AG10803 (cell line): ENCODE results near the gene CTNNA2.

ENCODE experiments used
- DNase-seq: peaks from one replicate; pipeline ENCODE4 v3.0.0; 2010; ENCODE audit warnings: low read depth
- H3K4me3 ChIP-seq: 2 replicates; pipeline ENCODE4 v1.5.1; 2011; ENCODE audit warnings: mild to moderate bottlenecking, low read length, control low read depth
- TF ChIP-seq, protein P1 (sequence below): conservative IDR thresholded peaks from 2 replicates; pipeline ENCODE4 v1.5.1; 2011; ENCODE audit warnings: mild to moderate bottlenecking, low read length, control low read depth, inconsistent platforms

Gene CTNNA2

DNA sequence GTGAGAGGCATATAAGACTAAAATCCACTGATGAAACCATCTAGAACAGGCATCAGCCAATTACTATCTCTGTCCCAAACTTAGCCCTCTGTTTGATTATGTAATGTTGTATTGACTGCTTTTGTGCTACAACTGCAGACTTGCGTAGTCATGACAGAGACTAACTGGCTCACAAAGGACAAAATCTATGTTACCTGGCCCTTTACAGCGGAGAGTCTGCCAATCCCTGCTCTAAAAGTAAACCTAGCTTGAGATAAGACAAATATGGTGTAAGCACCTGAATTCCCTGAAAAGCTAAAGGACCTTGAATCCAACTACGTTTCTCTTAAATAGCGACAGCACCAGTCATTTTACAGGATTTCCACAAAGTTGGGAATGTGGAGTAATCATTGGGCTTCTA is 894.5 kb downstream of the CTNNA2 start:
- H3K4me3 ChIP-seq, result no peak overlapping the region
- no peak for DNase-seq
- TF ChIP-seq, protein P1, sequence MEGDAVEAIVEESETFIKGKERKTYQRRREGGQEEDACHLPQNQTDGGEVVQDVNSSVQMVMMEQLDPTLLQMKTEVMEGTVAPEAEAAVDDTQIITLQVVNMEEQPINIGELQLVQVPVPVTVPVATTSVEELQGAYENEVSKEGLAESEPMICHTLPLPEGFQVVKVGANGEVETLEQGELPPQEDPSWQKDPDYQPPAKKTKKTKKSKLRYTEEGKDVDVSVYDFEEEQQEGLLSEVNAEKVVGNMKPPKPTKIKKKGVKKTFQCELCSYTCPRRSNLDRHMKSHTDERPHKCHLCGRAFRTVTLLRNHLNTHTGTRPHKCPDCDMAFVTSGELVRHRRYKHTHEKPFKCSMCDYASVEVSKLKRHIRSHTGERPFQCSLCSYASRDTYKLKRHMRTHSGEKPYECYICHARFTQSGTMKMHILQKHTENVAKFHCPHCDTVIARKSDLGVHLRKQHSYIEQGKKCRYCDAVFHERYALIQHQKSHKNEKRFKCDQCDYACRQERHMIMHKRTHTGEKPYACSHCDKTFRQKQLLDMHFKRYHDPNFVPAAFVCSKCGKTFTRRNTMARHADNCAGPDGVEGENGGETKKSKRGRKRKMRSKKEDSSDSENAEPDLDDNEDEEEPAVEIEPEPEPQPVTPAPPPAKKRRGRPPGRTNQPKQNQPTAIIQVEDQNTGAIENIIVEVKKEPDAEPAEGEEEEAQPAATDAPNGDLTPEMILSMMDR, result no peak

DNA sequence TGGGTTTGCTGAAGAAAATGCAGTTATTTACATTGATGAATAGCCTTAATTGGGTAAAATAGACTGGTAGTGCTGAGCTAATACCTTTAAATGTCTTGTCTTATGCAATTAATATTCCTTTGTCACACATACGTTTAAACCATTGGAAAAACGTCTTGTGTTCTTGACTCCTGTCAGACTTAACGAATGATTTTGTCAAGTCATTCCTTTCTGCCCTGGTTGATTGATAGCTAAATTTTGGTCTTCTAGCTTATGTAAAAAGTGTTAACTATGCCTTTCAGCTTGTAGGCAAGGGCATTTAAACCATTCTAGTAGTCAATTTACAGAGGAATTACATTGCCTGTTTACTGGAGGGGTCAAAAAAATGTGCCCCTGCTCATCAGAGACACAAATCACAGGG is 897.5 kb downstream of the CTNNA2 start:
- DNase-seq, result no peak
- H3K4me3 ChIP-seq, result no peak overlapping the region
- TF ChIP-seq, protein P1, result no peak

DNA sequence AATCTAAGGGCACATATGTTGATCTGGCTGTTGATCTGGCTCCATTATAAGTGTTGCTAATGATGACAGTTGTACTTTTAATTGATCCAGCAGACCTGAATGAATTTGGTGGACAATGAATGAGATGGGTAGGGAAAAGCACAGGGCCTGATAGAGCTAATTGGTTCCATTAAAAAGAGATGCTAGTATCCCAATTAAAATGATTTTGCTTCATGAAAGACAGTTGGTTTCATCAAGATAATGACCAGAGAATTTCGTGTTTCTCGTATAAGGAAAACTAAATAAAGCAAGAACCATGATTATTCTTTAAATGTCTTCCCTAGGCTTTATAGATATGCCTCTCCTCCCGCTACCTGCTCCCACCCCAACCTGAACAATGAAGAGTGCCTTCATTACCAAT is 900.3 kb downstream of the CTNNA2 start:
- TF ChIP-seq, protein P1, result no peak
- no peak for DNase-seq

DNA sequence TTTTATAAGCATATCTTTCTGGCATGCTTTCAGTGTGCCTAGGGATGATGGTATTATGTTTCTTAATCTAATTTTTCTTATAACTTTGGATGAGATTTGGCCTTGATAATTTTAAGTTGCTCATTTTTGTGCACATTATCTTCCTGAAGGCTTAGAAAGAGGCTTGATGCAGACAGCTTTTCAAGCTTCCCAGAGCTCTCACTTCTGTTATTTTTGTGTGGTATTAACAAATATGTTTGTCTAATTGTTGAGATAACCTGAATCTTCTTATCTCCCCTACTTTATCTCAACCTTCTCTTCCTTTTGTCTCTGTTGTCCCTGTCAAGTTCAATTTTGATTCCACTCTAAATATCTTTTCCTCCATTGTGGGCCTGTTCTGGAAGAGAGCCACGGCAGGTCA is 904.9 kb downstream of the CTNNA2 start:
- H3K4me3 ChIP-seq, result no peak overlapping the region
- no peak for DNase-seq
- TF ChIP-seq, protein P1, result no peak

More for the DNA sequence above, 900.3 kb downstream of the CTNNA2 start:
- no peak overlapping the region for H3K4me3 ChIP-seq

DNA sequence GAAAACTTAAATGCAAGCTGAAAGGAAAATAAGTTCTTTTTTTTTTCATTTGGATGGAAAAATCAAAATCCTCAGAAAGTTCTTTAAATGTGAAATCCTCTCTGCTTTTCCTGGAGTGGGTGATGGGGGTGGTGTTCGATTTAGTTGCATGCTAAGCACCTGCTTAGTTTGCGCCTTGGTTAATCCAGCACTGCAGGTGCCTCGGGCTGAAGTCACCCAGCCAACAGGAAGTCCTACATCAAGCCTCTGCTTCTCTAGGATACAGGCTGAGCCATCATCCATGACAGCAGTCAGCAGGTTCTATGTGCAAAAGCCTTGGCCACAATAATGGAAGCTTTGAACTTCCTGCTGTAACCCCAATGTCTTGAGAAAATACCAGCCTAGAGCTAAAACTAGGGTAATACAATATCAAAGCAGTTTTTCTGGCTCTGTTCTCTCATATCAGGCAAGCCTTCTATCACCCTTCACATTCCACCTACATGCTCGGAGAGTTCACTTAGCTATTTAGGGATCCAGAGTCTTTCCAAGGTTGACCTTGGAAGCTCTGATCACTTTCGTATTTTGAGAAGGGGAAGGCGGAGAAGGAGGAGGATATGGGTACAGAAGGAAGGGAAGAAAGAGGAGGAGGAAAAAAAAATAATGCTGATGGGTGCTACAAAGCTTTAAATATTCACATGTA is 907.8 kb downstream of the CTNNA2 start:
- no peak for DNase-seq
- TF ChIP-seq, protein P1, result no peak

DNA sequence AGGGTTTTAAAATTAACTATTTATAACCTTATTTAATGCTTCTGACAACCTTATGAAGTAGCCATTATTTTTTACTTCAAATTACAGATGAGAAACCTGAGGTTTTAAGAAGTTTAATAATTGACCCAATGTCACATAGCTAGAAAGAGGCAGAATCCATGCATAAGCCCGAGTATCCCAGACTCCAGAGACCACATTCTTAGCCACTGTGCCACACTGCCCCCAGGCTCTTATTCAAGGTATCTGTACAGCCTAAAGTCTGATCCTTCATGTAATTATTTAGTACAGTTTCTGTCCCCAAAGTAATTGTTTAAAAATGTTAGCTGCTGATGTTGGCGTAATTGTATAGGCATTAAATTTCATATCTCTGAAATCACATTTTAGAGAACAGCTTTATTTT is 916.4 kb downstream of the CTNNA2 start:
- DNase-seq, result no peak
- TF ChIP-seq, protein P1, result no peak
- no peak overlapping the region for H3K4me3 ChIP-seq

More for the DNA sequence above, 907.8 kb downstream of the CTNNA2 start:
- H3K4me3 ChIP-seq, result no peak overlapping the region

DNA sequence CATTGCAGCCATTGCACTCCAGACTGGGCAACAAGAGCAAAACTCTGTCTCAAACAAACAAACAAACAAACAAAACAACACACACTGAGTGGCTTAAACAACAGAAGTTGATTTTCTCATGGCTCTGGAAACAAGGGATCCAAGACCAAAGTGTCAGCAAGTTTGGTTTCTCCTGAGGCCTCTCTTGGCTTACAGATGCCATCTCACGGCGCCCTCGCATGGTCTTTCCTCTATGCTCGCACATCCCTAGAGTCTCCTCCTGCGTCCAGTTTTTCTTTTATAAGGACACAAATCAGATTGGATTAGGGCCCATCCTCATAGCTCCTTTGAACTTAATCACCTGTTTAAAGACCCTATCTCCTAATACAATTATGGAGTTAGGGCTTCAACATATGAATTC is 925.1 kb downstream of the CTNNA2 start:
- no peak for DNase-seq
- H3K4me3 ChIP-seq, result no peak overlapping the region
- TF ChIP-seq, protein P1, result no peak
